ENCODE results near the gene SERPINB6. TPM values are rescaled to one million over a fixed set of nuclear protein-coding genes. Genes with fewer than 3 reads are reported as not detected.
A peak's percentile ranks its signal among the peaks of the same experiment; 100 is the strongest.
"Not testable (repeated sequence)": the region's sequence is repeated elsewhere in the genome, so short reads cannot be mapped to it uniquely, and the experiment has no call there.

SERPINB6 gene
- total RNA-seq, 1 experiment from 2014 or later, result 52.6 TPM

DNA sequence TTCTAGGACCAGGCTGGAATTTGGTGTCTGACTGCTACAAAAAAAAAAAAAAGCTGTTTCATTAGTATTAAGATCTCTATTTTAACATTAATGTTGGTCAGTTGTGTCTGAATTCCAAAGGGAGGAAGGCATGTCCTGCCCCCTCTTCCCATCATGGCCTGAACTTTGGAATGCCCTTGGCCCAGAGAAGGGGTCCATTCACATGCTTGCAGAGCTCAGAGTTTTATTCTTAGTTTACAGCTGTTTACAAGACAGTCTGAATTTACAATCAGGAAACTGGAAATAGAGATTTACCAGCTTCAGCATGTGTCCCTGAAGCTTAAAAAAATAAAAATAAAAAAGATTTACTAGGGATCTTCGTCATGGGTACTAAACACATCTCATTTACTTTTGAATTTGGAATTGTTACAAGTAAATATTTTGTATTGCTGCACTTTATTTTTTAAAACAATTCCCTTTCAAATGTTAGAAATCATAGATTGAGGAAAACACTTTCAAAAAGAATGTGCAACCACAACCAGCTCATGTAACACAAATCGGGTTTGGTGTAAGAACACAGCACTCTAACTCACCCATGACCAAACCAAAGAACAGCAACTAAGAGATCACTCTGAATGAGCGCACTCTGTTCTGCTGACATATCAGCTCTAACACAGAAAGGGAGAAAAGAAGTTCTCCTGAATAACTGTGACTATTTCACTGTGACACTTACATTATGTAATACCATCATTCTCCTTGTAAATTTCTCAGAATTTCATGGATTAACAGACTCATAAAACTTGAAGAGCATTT lies 6.6 kb upstream of the SERPINB6 start:
- DNase-seq (ENCODE audit: low read depth), result no peak

DNA sequence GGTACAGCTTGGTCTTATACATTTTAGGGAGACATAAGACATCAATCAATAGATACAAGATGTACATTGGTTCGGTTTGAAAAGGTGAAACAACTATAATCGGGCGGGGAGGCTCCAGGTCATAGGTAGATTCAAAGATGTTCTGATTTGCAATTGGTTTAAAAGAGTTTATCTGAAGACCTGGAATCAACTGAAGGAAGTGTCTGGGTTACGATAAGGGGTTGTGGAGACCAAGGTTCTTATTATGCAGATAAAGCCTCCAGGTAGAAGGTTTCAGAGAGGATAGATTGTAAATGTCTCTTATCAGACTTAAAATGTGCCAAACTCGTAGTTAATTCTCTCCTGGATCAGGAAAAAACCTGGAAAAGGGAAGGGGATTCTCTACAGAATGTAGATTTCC lies 5.9 kb upstream of the SERPINB6 start:
- DNase-seq (ENCODE audit: low read depth), result no peak

DNA sequence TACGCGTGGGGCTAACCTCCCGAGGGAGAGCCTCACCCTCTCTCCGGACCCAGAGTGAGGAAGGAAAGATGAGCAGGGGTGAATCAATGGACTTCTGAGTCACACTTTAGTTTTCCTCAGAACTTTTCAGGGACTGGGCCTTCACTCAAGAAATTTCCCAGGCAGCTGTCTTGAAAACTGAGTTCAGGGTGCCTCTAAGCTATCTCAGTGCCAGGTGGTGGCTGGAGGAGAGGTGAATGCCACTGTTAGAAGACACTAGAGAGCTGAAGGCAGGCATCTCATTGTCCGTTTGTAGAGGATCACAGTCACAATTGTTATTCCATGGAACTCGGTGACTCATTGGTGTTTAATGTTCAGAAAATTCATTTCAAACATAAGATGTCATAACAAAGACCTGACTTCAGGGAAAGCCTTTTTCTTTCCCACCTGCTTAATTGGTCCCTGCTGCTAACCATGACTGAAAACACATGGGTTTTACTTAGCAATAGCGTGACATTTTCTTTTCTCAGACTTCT lies 5.3 kb upstream of the SERPINB6 start:
- DNase-seq (ENCODE audit: low read depth), result peak; percentile 77

GRCh38 chr6:2976060-2976459 lies 4.7 kb upstream of the SERPINB6 start:
- DNase-seq (ENCODE audit: low read depth), result no peak

DNA sequence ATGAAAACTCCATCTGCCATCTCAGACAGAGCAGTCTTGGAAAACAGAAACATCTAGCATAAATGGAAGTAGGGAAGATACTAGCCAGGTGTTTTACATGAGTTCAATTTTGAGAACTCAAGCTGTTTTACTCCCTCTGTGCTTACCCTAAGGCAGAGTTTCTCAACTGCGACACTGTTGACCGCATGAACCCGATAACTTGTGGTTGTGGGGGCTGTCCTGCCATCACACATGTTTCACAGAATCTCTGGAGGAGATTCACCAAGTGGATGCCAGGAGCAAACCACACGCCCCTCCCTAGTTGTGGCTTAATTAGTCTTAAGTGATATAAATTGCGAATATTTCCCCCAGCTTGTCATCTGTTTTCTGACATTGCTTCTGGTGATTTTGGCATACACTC lies 2.3 kb upstream of the SERPINB6 start:
- no peak for DNase-seq (ENCODE audit: low read depth)

GRCh38 chr6:2973180-2973579 lies 1.8 kb upstream of the SERPINB6 start:
- not testable (repeated sequence) for DNase-seq (ENCODE audit: low read depth)

GRCh38 chr6:2972685-2973084 lies 1.3 kb upstream of the SERPINB6 start:
- DNase-seq (ENCODE audit: low read depth), result not testable (repeated sequence)

- not testable (repeated sequence) for DNase-seq (ENCODE audit: low read depth)
Observed at GRCh38 chr6:2972219-2972487, 786 bp upstream of the SERPINB6 start.

DNA sequence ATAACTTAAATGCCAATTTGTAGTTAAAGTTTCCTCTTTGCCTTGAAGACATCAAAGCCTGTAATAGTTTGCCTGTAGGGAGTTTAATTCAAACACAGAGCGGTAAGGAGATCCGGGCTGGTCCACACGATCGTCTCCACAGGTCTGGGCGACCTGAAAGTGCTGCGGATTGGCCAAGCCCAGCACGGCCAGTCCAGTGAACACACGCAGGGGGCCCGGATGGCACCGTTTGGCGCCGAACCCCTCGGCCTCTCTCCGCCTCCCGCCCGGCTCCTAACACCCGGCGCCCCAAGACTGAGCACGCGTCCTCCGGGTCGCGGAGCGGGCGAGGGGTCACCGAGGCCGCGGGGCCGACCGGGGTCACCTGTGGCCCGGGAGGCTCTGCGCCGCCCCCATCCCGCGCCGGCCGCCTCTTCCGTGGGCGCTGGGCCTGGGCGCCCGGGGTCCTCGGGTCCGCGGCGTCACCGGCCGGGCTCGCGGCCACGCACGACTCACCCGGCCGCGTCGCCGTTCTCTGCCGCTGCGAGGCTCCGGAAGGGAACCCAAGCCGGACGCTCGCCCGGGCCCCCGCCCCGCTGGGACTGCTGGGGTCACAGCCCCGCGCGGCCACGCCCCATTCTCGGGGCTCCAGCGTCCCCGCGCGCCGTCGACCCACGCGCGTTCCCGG lies 481 bp downstream of the SERPINB6 start:
- DNase-seq (ENCODE audit: low read depth), result peak; percentile 33

- DNase-seq (ENCODE audit: low read depth), result no peak
Observed at GRCh38 chr6:2970034-2970685, 1.2 kb downstream of the SERPINB6 start.

DNA sequence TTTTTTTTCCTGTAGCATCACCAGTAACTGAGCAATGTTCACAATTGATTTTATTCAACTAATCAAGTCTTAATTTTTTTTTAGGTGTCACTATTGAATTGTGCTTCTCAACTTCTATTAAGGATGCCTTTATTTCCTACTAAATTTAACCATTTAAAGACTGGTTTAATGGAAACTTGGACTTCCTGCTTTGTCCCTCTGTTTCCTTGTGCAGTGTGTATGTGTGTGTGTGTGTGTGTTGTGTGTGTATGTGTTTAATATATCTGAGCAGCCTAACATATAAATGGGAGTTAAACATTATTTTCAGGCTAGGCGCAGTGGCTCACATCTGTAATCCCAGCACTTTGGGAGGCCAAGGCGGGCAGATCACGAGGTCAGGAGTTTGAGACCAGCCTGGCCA lies 1.8 kb downstream of the SERPINB6 start:
- DNase-seq (ENCODE audit: low read depth), result no peak

DNA sequence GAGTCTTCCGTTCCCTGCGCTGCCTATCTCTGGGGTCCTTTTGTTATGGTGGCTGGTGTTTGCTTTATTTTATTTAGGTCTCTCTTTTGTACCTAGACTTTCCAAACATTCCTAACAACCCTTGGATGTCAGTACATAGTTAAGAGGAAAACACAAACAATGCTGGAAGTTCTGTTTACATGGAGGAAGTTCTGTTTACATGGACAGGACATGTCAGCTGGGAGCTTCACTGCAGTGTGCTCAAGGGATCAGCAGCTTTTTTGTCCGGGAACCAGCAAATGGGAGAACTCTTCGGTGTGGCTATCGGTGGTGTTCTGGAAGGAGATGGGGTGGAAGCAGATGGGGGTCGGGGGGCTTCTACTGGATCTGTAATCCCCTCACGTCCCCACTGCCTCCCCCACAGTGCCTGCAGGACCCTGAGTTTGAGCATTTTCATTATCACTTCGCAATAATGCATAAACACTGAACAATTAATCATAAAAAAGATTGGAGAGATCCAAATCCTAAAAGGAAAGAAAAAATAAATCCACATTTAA lies 2.7 kb downstream of the SERPINB6 start:
- DNase-seq (ENCODE audit: low read depth), result no peak

- no peak for DNase-seq (ENCODE audit: low read depth)
Observed at GRCh38 chr6:2967936-2968335, 3.4 kb downstream of the SERPINB6 start.

GRCh38 chr6:2966347-2966746 lies 5.0 kb downstream of the SERPINB6 start:
- DNase-seq (ENCODE audit: low read depth), result no peak

DNA sequence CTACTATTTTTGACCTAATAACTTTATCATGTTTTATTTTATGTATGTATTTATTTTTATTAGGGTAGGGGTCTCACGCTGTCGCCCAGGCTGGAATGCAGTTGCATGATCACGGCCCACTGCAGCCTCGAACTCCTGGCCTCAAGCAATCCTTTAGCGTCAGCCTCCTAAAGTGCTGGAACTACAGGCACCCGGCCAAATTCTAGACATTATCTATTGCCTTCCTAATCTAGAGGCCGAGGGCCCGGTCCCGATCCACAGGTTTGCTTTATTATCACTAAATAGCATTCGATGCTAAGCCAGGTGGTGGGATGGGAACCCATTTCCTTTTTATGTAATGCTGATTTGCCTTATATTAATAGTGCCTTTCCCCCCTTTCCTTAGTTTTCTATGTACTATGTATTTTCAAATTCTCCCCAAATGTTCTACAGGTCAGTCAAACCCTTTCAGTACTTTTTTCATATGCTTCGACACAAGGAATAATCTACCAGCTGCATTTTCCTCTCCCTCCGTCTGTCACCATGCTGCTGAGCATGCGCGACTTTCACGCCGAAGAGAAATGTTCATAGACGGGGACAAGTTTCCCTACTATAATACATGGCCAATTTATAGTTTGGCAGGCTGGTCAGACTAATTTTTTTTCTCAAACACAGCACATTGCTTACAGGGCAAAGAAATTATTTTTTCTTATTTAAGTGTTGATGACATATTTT lies 6.4 kb downstream of the SERPINB6 start:
- DNase-seq (ENCODE audit: low read depth), result no peak

DNA sequence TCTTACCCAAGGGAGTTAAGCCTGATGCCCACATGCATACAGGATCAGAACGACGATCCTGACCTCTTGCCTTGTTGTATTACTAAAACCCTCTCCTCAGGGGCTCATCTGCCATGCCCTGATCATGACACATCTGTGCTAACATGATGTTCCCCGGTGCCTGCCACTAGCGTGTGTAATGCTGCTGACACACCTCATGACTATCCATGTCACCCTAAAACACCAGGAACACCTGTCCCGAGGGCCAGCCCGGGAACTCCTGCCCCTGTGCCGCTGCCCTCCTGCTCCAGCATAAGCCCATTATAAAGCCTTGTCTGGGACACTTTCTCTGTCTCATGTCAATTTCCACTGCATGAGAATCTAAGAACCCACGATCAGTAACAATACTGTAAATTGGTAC lies 7.6 kb downstream of the SERPINB6 start:
- no peak for DNase-seq (ENCODE audit: low read depth)

GRCh38 chr6:2962636-2963035 lies 8.7 kb downstream of the SERPINB6 start:
- DNase-seq (ENCODE audit: low read depth), result no peak

GRCh38 chr6:2962004-2962403 lies 9.4 kb downstream of the SERPINB6 start:
- no peak for DNase-seq (ENCODE audit: low read depth)

- DNase-seq (ENCODE audit: low read depth), result no peak
Observed at GRCh38 chr6:2961506-2961905, 9.9 kb downstream of the SERPINB6 start.

DNA sequence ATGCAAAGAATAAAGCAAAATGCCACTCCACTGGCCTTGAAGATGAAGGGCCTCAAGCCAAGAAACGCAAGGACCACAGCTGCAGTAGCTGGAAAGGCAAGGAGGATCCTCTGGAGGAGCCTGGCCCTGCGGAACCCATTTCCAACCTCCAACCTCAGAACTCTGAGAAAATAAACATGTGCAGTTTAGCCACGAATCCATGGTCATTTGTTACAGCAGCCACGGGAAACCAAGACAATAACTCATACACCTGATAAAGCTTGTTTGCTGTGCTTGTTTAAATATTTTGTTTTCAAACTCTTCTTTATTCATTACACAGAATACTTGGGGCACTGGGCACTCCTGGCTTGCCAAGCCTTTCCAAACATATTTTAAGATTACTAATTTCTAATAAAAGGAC lies 10.4 kb downstream of the SERPINB6 start:
- DNase-seq (ENCODE audit: low read depth), result no peak

DNA sequence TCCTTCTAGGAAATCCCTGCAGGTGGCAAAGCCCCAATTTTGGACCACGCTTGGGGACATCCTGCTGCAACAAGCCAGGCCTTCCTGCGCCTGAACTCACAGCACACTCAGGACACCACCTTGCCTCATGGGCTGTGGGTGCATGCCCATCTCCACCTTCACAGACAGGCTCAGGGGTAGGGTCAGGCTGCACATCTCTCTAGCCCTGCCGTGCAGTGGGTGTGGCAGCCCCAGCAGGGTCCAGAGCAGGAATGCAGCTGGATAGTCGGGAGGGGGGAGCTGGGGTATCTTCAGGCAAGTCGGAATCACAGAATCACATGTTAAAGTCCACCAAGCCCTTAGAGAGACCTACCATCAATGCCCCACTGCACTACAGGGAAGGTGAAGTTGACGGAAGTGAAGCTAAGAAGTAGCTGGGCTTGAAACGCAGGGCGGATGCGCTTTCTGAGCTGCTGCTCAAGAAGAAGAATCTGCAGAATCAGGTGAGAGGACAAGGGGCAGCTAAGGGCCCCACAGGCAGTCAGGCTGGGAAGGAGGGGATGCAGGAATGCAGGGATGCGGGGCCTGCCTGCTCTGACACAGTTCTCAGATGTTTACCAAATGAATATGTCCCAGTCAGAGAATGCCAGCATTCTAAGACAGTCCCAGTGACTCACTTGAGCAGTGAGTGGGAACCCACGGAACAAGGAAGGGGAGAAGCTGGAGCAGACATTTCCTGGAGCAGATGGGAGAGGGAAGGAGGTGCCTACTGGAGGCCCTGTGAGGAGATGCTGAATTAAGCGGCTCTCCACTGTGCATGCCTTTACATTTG lies 11.3 kb downstream of the SERPINB6 start:
- DNase-seq (ENCODE audit: low read depth), result peak; percentile 77

All from HT1080 (cell line).